ENCODE measurements around the gene GRIFIN.

Gene GRIFIN, protein sequence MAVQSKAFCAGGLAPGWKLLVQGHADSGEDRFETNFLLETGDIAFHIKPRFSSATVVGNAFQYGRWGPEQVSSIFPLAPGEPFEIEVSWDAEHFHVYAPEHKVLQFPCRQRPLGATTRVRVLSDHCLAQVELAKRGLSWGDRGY

DNA sequence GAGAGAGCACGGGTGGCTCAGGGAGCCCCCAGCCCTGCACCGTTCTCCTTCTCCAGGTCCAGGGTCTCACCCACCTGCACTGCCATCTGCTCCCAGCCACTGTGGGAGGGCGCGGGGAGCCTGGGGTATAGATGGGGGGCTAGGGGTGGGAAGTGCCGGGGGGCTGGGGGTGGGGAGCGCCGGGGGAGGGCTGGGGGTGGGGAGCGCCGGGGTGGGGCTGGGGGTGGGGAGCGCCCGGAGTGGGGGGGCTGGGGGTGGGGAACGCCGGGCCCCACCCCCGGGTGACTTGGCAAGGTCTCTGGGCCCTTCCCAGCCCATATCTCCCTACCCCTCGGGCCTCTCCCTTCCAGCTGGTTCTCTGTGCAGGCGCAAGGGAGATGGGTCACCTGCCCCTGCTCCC lies at the start of gene GRIFIN:
GRIFIN (minus strand) TSS at position 101 of the 400 bp plus-strand sequence; CDS start at position 86, 15 bp downstream.
- DNase-seq (ENCODE audit: low read depth in 2 of 2) = no peak

- DNase-seq (ENCODE audit: low read depth in 2 of 2) = no peak
These were observed 48.8 kb upstream of the GRIFIN start for GRCh38 chr7:2524808-2525657.

DNA sequence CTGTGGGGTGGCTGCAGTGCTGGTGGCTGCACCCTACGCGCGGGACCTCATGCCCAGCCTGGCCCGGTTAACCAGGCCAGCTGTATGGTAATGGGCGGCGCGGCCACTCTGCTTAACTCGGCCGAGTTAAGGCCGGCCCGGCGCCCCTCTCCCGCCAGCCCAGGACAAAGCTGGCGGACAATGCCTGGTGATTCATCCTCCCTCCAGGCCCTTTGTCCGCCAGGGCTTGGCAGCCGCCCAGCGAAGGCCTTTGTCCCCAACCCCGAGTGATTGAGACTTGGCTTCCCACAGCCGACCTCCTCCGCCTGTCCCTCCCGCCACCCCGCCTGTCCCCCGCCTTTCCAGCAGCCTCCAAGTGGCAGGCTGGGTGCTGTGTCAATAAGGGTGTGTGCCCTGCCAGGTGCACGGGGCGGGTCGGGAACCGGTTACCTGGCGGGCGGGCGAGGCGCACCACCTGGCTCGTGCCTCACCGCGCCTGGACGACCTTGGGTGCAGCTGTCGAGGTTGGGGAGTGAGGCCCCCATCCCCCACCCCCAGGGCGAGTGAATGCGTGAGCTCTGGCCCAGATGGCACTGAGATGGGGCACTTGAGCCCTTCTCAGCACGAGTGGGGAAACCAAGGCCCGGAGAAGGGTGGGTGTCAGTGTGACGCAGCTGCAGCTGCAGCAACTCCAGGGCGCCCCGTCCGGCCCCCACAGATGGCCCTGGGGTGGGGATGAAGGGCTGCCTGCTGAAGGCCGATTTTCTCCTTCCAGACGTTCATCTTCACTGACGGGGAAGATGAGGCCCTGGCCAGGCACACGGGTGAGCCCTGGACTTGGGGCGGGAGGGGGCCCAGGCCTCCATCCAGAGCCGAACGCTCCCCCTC lies 48.0 kb upstream of the GRIFIN start:
- no peak for DNase-seq (ENCODE audit: low read depth in 2 of 2)

DNA sequence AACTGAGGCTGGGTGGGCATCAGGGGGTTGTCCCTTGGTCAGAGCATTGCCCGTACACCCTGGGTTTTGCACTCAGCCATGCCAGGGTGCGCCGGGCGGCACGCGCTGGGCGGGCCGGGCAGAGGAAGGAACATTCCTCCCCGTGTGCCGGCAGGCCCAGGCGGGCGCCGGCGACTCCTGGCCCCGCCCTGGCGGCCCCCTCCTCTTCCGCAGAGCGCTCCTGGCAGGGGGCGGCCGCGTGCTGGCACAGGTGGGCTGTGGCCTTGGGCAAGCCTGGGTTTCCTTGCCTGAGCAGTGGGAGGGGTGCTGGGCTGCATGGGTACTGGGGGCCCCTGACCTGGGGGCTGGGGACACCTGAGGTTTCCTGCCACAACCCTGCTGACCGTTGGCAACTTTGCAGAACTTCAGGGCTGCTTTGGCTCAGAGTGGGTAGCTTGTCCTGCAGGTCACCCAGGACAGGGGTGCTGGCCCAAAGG lies 47.3 kb upstream of the GRIFIN start:
- no peak for DNase-seq (ENCODE audit: low read depth in 2 of 2)

- peak in 1 of 2 donors; percentile 39 for DNase-seq (ENCODE audit: low read depth in 2 of 2)
These were observed 46.7 kb upstream of the GRIFIN start for GRCh38 chr7:2522780-2523433.

DNA sequence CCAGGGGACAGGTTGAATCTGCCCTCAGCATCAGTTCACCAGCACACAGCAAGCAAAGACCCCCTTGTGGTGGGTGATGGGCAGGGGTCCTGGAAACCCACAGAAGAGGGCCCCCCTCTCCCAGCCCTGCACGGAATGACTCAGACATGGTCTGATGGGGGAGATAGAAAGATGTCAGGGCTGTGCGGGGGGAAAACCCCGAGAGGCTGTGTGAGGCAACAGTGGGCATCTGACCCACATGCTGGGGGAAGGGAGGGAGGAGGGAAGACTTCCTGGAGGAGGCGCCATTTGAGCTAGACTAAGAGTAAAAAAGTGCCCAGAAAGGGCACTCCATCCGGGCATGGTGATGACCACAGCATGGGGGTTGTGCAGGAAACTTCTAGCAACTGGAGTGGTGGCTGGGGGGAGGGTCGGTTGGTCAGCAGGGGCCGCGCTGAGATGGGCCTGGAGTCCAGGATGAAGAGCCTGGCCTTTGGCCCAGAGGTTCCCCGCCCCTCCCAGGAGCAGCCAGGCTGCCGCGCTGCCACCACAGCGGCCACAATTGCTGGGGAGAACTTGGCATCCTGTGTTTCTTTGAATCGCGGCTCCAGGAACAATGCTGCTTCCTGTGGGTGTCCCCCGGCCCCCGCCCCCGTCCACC lies 45.9 kb upstream of the GRIFIN start:
- peak; percentile 51 to 68 for DNase-seq (ENCODE audit: low read depth in 2 of 2)

GRCh38 chr7:2521341-2521745 lies 45.1 kb upstream of the GRIFIN start:
- no peak for DNase-seq (ENCODE audit: low read depth in 2 of 2)

DNA sequence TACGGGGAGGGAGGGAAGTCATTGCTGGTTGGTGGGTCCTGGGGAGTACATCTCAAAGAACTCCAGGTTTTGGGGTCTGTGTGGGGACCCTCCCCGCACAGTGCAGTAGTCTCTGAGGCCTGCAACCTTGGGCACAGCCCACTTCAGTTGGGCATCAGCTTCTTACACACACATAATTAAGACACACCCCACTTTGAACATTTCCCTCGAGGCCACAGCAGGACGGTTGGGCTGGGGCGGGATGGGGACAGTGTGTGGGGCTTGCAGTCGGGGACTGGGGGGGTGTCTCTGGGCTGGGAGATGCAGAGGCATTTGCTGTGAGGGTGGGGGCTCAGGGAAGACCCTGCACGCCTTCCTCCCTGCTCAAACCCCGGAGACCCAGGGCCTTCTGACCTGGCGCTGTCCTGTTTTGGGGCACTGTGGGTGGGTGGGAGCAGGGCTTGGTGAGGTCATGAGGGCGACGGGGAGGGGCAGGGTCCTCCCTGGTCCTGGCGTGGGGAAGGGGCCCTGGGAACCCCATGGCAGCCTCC lies 44.6 kb upstream of the GRIFIN start:
- DNase-seq (ENCODE audit: low read depth in 2 of 2) = no peak

DNA sequence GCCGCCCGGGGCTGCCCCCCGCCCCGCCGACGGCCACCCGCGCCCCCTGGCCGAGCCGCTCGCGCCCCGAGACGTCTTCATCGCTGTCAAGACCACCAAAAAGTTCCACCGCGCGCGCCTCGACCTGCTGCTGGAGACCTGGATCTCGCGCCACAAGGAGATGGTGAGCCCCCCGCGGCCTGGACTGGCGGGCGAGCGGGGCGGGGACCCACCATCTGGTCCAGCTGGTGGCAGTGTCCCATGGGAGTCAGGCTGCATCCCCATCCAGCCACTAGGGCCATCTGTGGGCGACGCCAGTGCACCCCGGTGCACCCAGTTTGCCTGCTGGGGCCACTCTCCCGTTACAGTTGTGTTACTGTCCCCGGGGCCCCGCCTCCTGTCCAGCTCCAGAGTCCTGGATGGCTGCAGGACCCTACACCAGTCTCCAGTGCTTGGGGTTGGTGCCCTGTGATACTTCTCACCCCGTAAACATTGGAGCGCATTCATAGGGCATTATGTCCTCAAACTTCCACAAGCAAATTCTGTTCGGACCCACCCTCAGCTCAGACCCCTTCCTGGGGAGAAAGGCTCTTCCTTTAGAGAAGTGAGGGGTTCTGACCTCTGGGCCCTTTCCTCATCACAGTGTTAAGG lies 44.0 kb upstream of the GRIFIN start:
- no peak for DNase-seq (ENCODE audit: low read depth in 2 of 2)

DNA sequence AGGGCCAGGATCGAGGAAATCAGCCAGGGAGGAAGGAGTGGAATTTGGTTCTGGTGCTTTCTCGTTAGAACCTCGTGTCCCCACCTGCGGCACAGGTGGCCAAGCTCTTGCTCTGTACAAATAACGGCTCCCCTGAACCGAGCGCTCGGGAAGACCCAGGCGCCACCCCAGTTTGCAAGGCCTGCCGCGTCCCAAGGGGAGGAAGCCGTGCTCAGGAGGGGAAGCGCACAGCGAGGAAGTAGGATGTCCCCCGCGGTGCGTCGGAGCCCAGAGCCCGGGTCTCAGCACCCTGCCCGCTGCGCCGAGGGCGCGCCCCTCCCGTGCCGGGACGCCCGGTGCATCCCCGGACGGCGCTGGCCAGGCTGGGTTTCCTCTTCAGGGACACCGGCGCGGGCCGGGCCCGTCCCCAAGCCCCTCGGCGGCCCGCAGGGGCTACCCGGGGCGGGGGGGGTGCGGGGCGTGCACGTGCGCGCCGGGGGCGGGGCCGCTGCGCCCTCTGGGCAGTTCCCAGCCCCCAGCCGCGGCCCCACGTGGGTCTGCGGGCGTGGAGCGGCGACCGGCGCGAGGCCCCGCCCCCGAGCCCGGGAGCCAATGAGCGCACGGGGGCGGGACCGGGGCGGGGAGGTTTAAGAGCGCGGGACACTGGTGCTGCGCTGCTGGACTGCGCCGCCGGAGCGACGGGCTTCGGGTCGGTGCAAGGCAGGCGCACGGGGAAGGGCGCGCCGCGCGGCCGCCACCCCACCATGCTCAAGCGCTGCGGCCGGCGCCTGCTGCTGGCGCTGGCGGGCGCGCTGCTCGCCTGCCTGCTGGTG lies 43.1 kb upstream of the GRIFIN start, which contains the start of gene LFNG:
LFNG (plus strand) TSS at position 656 of the 812 bp plus-strand sequence; CDS start at position 744, 88 bp downstream.
- peak; percentile 56 to 78 for DNase-seq (ENCODE audit: low read depth in 2 of 2)

- DNase-seq (ENCODE audit: low read depth in 2 of 2) = no peak
These were observed 42.5 kb upstream of the GRIFIN start for GRCh38 chr7:2518737-2519118.

- DNase-seq (ENCODE audit: low read depth in 2 of 2) = no peak
These were observed 41.7 kb upstream of the GRIFIN start for GRCh38 chr7:2517678-2518507.

DNA sequence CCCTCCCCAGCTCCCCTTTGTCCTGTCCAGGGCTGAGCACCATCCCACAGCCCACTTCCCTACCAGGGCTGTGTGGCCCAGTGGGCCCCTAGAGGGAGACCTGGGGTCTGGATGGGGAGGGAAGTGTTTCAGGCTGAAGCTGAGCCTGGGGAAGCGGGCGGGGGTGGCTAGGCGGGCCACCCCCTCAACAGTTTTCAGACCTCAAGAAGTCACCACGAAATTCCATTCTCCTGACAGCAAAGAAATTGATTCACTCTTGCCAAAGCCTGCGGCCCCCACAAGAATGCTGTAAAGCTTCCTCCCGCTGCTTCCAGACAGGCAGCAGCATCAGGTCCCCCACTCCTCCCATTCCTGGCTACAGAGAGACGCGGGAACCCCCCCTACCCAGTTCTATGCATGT lies 40.8 kb upstream of the GRIFIN start:
- no peak for DNase-seq (ENCODE audit: low read depth in 2 of 2)

- DNase-seq (ENCODE audit: low read depth in 2 of 2) = no peak
These were observed 40.0 kb upstream of the GRIFIN start for GRCh38 chr7:2516194-2516555.

DNA sequence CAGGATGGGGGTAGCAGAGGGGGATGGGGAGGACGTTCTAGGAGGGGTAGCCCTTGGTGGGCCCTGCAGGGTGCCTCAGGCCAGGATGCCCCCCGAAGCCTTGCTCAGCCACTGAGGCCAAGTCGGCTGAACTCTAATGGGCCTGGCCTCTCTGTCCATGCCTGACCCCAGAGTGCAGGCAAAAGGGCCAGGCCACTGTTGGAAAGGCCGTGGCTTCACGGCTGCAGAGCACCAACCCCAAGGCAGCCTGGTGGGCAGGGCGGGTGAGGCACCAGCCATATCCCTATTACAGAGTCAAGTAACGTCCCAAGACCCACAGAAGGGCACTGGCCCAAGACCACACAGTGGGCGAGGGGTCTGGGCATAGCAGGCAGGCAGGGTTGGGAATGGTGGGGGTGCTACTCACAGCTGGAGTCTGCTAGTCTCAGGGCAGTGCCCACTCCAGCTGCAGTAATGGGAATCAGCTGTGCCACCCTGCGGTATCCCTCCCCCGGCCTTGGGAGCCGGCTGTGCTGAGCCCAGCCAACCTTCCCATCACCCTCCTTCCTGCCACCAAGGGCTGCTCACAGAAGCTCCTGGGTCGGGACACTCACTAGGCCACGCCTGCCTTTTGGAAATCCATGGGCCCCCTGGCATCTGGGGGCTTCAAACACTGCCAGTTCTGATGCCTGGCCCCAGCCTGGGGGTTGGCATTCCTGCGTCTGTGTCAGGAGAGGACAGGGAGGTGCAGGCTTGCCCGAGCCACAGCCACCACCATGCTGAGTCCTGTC lies 39.4 kb upstream of the GRIFIN start:
- no peak for DNase-seq (ENCODE audit: low read depth in 2 of 2)

DNA sequence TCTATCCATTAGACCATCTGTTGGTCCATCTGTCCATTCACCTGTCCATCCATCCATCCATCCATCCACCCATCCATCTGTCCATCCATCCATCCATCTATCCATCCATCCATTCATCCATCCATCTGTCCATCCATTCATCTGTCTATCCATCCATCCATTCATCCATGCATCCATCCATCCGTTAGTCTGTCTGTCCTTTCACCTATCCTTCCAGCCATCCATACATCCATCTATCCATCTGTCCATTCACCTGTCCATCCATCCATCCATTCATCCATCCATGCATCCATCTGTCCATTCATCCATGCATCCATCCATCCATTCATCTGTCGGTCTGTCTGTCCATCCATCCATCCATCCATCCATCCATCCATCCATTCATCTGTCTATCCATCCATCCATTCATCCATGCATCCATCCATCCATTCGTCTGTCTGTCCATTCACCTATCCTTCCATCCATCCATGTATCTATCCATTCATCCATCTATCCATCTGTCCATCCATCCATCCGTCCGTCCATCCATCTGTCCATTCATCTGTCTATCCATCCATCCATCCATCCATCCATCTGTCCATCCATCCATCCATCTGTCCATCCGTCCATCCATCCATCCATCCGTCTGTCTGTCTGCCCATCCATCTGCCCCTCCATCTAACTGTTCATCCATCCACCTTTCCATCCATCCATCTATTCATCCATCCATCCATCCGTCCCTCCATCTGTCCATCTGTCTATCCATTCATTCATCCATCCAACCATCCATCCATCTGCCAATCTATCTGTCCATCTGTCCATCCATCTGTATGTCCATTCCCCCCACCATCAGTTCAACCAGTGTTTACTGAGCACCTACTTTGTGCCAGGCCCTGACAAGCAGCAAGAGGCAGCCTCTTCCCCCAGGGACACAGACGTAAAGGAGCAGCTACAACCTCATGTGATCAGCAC lies 38.5 kb upstream of the GRIFIN start:
- no peak for DNase-seq (ENCODE audit: low read depth in 2 of 2)

DNA sequence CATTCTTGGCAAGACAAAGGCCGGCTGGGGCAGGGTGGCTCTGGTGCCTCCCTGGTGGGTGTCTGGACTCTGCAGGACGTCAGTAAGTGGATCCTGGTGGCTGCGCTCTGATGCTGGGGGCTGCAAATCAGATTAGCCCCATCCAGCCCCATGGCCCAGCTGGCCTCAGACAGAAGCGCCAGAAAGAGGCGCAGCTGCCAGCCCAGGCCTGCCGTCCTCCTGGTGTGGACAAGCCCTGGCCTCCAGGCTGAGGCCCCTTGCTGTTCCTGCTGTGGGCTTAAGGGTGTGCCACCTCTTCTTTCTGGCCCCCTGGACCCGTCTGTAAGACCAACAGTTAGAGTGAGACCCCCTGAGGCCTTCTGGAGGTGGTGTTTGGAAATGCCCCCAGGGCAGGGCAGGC lies 37.5 kb upstream of the GRIFIN start:
- no peak for DNase-seq (ENCODE audit: low read depth in 2 of 2)
